Neural cell (in vitro differentiated cells): ENCODE data around the gene ATP6V0A4. TPM values are rescaled to one million over a fixed set of nuclear protein-coding genes. Genes with fewer than 3 reads are reported as not detected.

ENCODE experiments used
- H2AFZ ChIP-seq: fragments of 200-600, 300-800 bp; sonication (generic), shearing (Covaris generic); 2 replicates; pipeline ENCODE4 v1.6.0; 2014; ENCODE audit warnings: low read depth, mild to moderate bottlenecking, antibody characterized with exemption, low read length, moderate library complexity
- H3F3A ChIP-seq: fragments of 200-600 bp; shearing (Covaris generic); 2 replicates; pipeline ENCODE4 v1.6.1; 2016; ENCODE audit warnings: mild to moderate bottlenecking, moderate library complexity, mixed read lengths, antibody characterized with exemption, low read length; ENCODE audit not compliant: insufficient read depth, poor library complexity, severe bottlenecking
- H3K27ac ChIP-seq: fragments of 200-600, 300-800 bp; sonication (generic), shearing (Covaris generic); 2 replicates; pipeline ENCODE4 v1.5.1; 2014; ENCODE audit warnings: mild to moderate bottlenecking, low read length, moderate library complexity
- H3K27me3 ChIP-seq: fragments of 300-800, 200-600 bp; sonication (generic), shearing (Covaris generic); 2 replicates; pipeline ENCODE4 v1.6.0; 2014; ENCODE audit warnings: mild to moderate bottlenecking, low read depth, low read length, moderate library complexity; ENCODE audit not compliant: insufficient read depth
- H3K36me3 ChIP-seq: fragments of 300-800, 200-600 bp; sonication (generic), shearing (Covaris generic); 2 replicates; pipeline ENCODE4 v1.5.1; 2014; ENCODE audit warnings: mild to moderate bottlenecking, antibody characterized with exemption, low read length, moderate library complexity; ENCODE audit not compliant: insufficient read depth
- H3K4me2 ChIP-seq: fragments of 300-800, 200-600 bp; sonication (generic), shearing (Covaris generic); 2 replicates; pipeline ENCODE4 v1.6.0; 2014; ENCODE audit warnings: mild to moderate bottlenecking, low read length
- H3K4me3 ChIP-seq: fragments of 300-800, 200-600 bp; sonication (generic), shearing (Covaris generic); 2 replicates; pipeline ENCODE4 v1.5.1; 2014; ENCODE audit warnings: mild to moderate bottlenecking, low read length, moderate library complexity
- H3K79me2 ChIP-seq: fragments of 200-600 bp; shearing (Covaris generic); replicated peaks from 2 replicates; pipeline ENCODE4 v1.6.0; 2014; ENCODE audit warnings: mild to moderate bottlenecking, low read length, moderate library complexity; ENCODE audit not compliant: insufficient read depth
- H3K9ac ChIP-seq: fragments of 300-800, 200-600 bp; sonication (generic), shearing (Covaris generic); 2 replicates; pipeline ENCODE4 v1.6.1; 2016; ENCODE audit warnings: mild to moderate bottlenecking, low read length, mixed read lengths
- H3K9me2 ChIP-seq: fragments of 200-600 bp; shearing (Covaris generic); 2 replicates; pipeline ENCODE4 v1.6.1; 2016; ENCODE audit warnings: mild to moderate bottlenecking, low read length, mixed read lengths; ENCODE audit not compliant: insufficient read depth
- H3K9me3 ChIP-seq: fragments of 200-600, 300-800 bp; sonication (generic), shearing (Covaris generic); 2 replicates; pipeline ENCODE4 v1.6.1; 2016; ENCODE audit warnings: mild to moderate bottlenecking, mixed run types, low read length, moderate library complexity, mixed read lengths
- H4K20me1 ChIP-seq: fragments of 200-600 bp; shearing (Covaris generic); 2 replicates; pipeline ENCODE4 v1.6.1; 2016; ENCODE audit warnings: mild to moderate bottlenecking, mixed run types; ENCODE audit not compliant: insufficient read depth
- CTCF ChIP-seq: fragments of 450-650 bp; IDR thresholded peaks from 2 replicates; pipeline ENCODE4 v1.5.1; 2014; ENCODE audit warnings: antibody characterized with exemption, mild to moderate bottlenecking, moderate library complexity; ENCODE audit not compliant: poor library complexity, severe bottlenecking
- EP300 ChIP-seq: fragments of 450-650 bp; conservative IDR thresholded peaks from 2 replicates; pipeline ENCODE4 v1.6.1; 2014; ENCODE audit warnings: antibody characterized with exemption, mild to moderate bottlenecking, moderate library complexity; ENCODE audit not compliant: poor library complexity, severe bottlenecking
- EZH2 ChIP-seq: fragments of 200-600, 300-800 bp; shearing (Covaris generic), sonication (generic); IDR thresholded peaks from 2 replicates; pipeline ENCODE4 v1.6.1; 2014; ENCODE audit warnings: antibody characterized with exemption, low read length, borderline replicate concordance, mild to moderate bottlenecking; ENCODE audit not compliant: insufficient read depth, poor library complexity, severe bottlenecking
- MXI1 ChIP-seq: fragments of 450-650 bp; conservative IDR thresholded peaks from 2 replicates; pipeline ENCODE4 v1.6.1; 2014; ENCODE audit warnings: antibody characterized with exemption, mild to moderate bottlenecking; ENCODE audit not compliant: poor library complexity, severe bottlenecking
- POLR2AphosphoS5 ChIP-seq: IDR thresholded peaks from 2 replicates; pipeline ENCODE4 v1.6.1; 2012
- RAD21 ChIP-seq: fragments of 450-650 bp; conservative IDR thresholded peaks from 2 replicates; pipeline ENCODE4 v1.6.1; 2014; ENCODE audit warnings: antibody characterized with exemption, mild to moderate bottlenecking, moderate library complexity
- SMC3 ChIP-seq: fragments of 450-650 bp; conservative IDR thresholded peaks from 2 replicates; pipeline ENCODE4 v1.6.1; 2014; ENCODE audit warnings: antibody characterized with exemption, mild to moderate bottlenecking, moderate library complexity; ENCODE audit not compliant: poor library complexity
- TAF1 ChIP-seq: IDR thresholded peaks from 2 replicates; pipeline ENCODE4 v1.6.1; 2012; ENCODE audit warnings: low read depth
- polyA plus RNA-seq: library from polyadenylated mRNA; depleted of rRNA; stranded (reverse); fragments of >200 nt; gene quantifications from 2 replicates; pipeline ENCODE4 v1.2.3, GENCODE V29; 2014
- TF ChIP-seq, protein P1 (sequence below): IDR thresholded peaks from 2 replicates; pipeline ENCODE4 v1.6.1; 2012; ENCODE audit warnings: borderline replicate concordance

ATP6V0A4 gene
- polyA plus RNA-seq, 1 donor from 2014 or later = 0.81 TPM

DNA sequence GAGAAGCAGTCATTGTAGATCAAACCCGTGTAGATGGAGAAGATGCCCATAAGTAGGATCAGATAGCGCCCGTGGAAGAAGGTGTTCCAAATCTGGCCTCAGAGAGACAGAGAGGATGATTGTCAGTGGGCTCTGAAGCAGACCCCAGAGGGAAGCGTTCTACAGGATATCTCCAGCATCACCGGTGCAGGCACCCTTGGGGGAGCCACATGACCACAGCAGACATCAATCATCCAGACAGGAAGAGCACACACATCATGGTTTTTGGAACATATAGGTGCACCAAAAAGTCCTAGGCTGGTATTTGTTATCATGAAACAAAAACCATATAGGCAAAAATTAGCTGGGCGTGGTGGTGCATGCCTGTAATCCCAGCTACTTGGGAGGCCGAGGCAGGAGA is 52.8 kb downstream of the ATP6V0A4 start:
- H3F3A ChIP-seq = no peaks in the 10 kb centered on the region
- no peaks in the 10 kb centered on the region for H4K20me1 ChIP-seq
- no peak overlapping the region for H2AFZ ChIP-seq
- no peak overlapping the region for H3K27ac ChIP-seq
- H3K9me2 ChIP-seq = no peaks in the 10 kb centered on the region
- no peak overlapping the region for H3K4me3 ChIP-seq
- TF ChIP-seq, protein P1, sequence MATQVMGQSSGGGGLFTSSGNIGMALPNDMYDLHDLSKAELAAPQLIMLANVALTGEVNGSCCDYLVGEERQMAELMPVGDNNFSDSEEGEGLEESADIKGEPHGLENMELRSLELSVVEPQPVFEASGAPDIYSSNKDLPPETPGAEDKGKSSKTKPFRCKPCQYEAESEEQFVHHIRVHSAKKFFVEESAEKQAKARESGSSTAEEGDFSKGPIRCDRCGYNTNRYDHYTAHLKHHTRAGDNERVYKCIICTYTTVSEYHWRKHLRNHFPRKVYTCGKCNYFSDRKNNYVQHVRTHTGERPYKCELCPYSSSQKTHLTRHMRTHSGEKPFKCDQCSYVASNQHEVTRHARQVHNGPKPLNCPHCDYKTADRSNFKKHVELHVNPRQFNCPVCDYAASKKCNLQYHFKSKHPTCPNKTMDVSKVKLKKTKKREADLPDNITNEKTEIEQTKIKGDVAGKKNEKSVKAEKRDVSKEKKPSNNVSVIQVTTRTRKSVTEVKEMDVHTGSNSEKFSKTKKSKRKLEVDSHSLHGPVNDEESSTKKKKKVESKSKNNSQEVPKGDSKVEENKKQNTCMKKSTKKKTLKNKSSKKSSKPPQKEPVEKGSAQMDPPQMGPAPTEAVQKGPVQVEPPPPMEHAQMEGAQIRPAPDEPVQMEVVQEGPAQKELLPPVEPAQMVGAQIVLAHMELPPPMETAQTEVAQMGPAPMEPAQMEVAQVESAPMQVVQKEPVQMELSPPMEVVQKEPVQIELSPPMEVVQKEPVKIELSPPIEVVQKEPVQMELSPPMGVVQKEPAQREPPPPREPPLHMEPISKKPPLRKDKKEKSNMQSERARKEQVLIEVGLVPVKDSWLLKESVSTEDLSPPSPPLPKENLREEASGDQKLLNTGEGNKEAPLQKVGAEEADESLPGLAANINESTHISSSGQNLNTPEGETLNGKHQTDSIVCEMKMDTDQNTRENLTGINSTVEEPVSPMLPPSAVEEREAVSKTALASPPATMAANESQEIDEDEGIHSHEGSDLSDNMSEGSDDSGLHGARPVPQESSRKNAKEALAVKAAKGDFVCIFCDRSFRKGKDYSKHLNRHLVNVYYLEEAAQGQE = no peak
- TF ChIP-seq TAF1 (no peak), RAD21 (no peak), POLR2AphosphoS5 (no peak), CTCF (no peak), SMC3 (no peak), MXI1 (no peak), EP300 (no peak), EZH2 (no peak)
- no peak overlapping the region for H3K9ac ChIP-seq
- no peaks in the 10 kb centered on the region for H3K9me3 ChIP-seq
- H3K79me2 ChIP-seq = no peaks in the 10 kb centered on the region
- no peaks in the 10 kb centered on the region for H3K36me3 ChIP-seq
- no peaks in the 10 kb centered on the region for H3K27me3 ChIP-seq
- H3K4me2 ChIP-seq = no peak overlapping the region

DNA sequence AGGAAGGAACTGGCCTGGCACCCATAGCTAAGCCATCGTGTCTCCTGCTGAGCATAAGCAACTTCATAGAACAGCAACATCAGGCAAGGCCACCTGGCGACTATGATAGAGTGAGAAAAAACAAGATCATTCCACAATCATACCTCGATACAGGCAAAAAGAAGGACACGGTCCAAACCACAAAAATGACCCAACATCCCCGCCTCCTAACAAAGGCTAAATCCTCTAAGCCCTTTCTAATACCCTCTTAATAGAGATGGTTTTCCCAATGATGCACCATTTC is 56.6 kb downstream of the ATP6V0A4 start:
- TF ChIP-seq EZH2 = no peak
- TF ChIP-seq EP300 = no peak
- no peak for TF ChIP-seq POLR2AphosphoS5
- no peak for TF ChIP-seq MXI1
- Histone ChIP-seq H2AFZ (no peak overlapping the region), H3K27ac (no peak overlapping the region), H3K9me2 (no peaks in the 10 kb centered on the region), H3K4me2 (no peak overlapping the region), H3K36me3 (no peaks in the 10 kb centered on the region), H3K9ac (no peak overlapping the region), H3F3A (no peaks in the 10 kb centered on the region), H3K27me3 (no peaks in the 10 kb centered on the region), H4K20me1 (no peaks in the 10 kb centered on the region), H3K79me2 (no peaks in the 10 kb centered on the region), H3K4me3 (no peak overlapping the region), H3K9me3 (no peaks in the 10 kb centered on the region)

DNA sequence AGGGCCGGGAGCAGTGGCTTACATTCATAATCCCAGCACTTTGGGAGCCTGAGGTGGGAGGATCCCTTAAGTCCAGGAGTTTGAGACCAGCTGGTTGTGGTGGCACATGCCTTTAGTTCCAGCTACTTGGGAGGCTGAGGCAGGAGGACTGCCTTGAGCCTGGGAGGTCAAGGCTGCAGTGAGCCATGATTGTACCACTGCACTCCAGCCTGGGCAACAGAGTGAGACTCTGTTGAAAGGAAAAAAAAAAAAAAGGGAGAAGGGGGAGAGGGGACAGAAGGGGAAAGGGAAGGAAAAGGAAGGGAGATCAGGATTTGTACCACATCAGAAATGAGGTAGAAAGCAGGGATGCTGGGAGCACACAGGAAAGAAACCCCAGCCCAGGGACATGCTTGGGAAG is 58.1 kb downstream of the ATP6V0A4 start:
- no peaks in the 10 kb centered on the region for H3K9me3 ChIP-seq
- H3K9me2 ChIP-seq = no peaks in the 10 kb centered on the region
- H4K20me1 ChIP-seq = no peaks in the 10 kb centered on the region
- H3K4me3 ChIP-seq = no peak overlapping the region
- no peaks in the 10 kb centered on the region for H3K79me2 ChIP-seq
- H3K9ac ChIP-seq = no peak overlapping the region
- no peaks in the 10 kb centered on the region for H3K36me3 ChIP-seq
- no peaks in the 10 kb centered on the region for H3F3A ChIP-seq
- H3K27ac ChIP-seq = no peak overlapping the region
- TF ChIP-seq SMC3 (no peak), MXI1 (no peak), POLR2AphosphoS5 (no peak), CTCF (no peak), RAD21 (no peak), EP300 (no peak), EZH2 (no peak), TAF1 (no peak)
- TF ChIP-seq, protein P1 = no peak
- no peak overlapping the region for H3K4me2 ChIP-seq
- H2AFZ ChIP-seq = no peak overlapping the region
- no peaks in the 10 kb centered on the region for H3K27me3 ChIP-seq
